Thyroid gland (tissue), 4 donors: ENCODE results near the gene CAMK1D.

Experiments used
- CTCF ChIP-seq, 6 experiments: fragments of 200-600 bp in 3 of 6; fragments of 450-650 bp in 3 of 6; sonication (generic) in 3 of 6; IDR thresholded peaks; one replicate each; pipeline ENCODE4 v1.5.1; 2016 to 2019; ENCODE audit warnings: antibody characterized with exemption in 6 of 6, mild to moderate bottlenecking in 2 of 6, inconsistent platforms in 1 of 6, moderate library complexity in 1 of 6
- POLR2A ChIP-seq, 2 donors: fragments of 450-650 bp; IDR thresholded peaks; one replicate each; pipeline ENCODE4 v1.6.1; 2017; ENCODE audit warnings: antibody characterized with exemption in 2 of 2, mild to moderate bottlenecking in 2 of 2, moderate library complexity in 1 of 2

- TF ChIP-seq POLR2A (IDR thresholded peaks at IDR 0.05) (no peak), CTCF (IDR thresholded peaks at IDR 0.05) (no peak)
These were observed 53.8 kb downstream of the CAMK1D start for GRCh38 chr10:12403119-12403518.
